WTC11 (cell line): ENCODE measurements around the gene RRP12. TPM values are rescaled to one million over a fixed set of nuclear protein-coding genes. Genes with fewer than 3 reads are reported as not detected.
A peak's percentile ranks its signal among the peaks of the same experiment; 100 is the strongest.

Experiments used
- ATAC-seq: fragments of 200-7000 bp; cut with Tn5 transposase; 2 replicates; pipeline ENCODE4 v1.10.0; 2021; ENCODE audit warnings: mild to moderate bottlenecking, moderate library complexity
- CTCF ChIA-PET: fragments of 300-600 bp; sonication (Branson Sonifier 250); formaldehyde crosslinking; loops from one replicate; lab custom pipeline; 2021; ENCODE audit warnings: antibody characterized with exemption; lab: Charles Lee
- POLR2A ChIA-PET: fragments of 350-600 bp; sonication (Branson Sonifier 250); formaldehyde crosslinking; loops from one replicate; lab custom pipeline; 2021; ENCODE audit warnings: antibody characterized with exemption; lab: Charles Lee
- DNase-seq: peaks from one replicate; pipeline ENCODE4 v3.0.0; 2021; ENCODE audit warnings: low spot score
- H3K27ac Mint-ChIP-seq: 2 replicates; pipeline ENCODE4 v1.8.0; 2021; ENCODE audit warnings: mixed read lengths
- H3K27me3 Mint-ChIP-seq: 2 replicates; pipeline ENCODE4 v1.8.0; 2021; ENCODE audit warnings: low read depth, mild to moderate bottlenecking, moderate library complexity, mixed read lengths
- H3K36me3 Mint-ChIP-seq: 2 replicates; pipeline ENCODE4 v1.8.0; 2021; ENCODE audit warnings: mixed read lengths
- H3K4me1 Mint-ChIP-seq: 2 replicates; pipeline ENCODE4 v1.8.0; 2022; ENCODE audit warnings: mixed read lengths
- H3K4me3 Mint-ChIP-seq: 2 replicates; pipeline ENCODE4 v1.8.0; 2021; ENCODE audit warnings: mild to moderate bottlenecking, moderate library complexity, mixed read lengths
- H3K9me3 Mint-ChIP-seq: 2 replicates; pipeline ENCODE4 v1.8.0; 2021; ENCODE audit warnings: mixed read lengths
- CREM ChIP-seq: sonication (generic); formaldehyde crosslinking; IDR thresholded peaks from 2 replicates; pipeline ENCODE4 v1.8.1; 2022; ENCODE audit warnings: mild to moderate bottlenecking, missing genetic modification reagents, moderate library complexity
- FOXK1 ChIP-seq: sonication (generic); formaldehyde crosslinking; IDR thresholded peaks from 2 replicates; pipeline ENCODE4 v1.8.0; 2022; ENCODE audit warnings: mild to moderate bottlenecking, moderate library complexity, missing genetic modification reagents
- FOXP1 ChIP-seq: sonication (generic); formaldehyde crosslinking; IDR thresholded peaks from 2 replicates; pipeline ENCODE4 v1.8.0; 2022; ENCODE audit warnings: missing genetic modification reagents, mild to moderate bottlenecking, moderate library complexity, borderline replicate concordance
- GABPB1 ChIP-seq: sonication (generic); formaldehyde crosslinking; IDR thresholded peaks from 2 replicates; pipeline ENCODE4 v1.8.1; 2023; ENCODE audit warnings: mild to moderate bottlenecking, missing genetic modification reagents
- KAT7 ChIP-seq: sonication (generic); formaldehyde crosslinking; IDR thresholded peaks from 2 replicates; pipeline ENCODE4 v1.8.1; 2023; ENCODE audit warnings: missing genetic modification reagents, mild to moderate bottlenecking, borderline replicate concordance
- MYBL2 ChIP-seq: sonication (generic); formaldehyde crosslinking; IDR thresholded peaks from 2 replicates; pipeline ENCODE4 v1.8.1; 2023; ENCODE audit warnings: mild to moderate bottlenecking, moderate library complexity, missing genetic modification reagents
- NFATC4 ChIP-seq: fragments of 250-450 bp; sonication (Bioruptor Pico); IDR thresholded peaks from 2 replicates; pipeline ENCODE4 v1.9.0; 2021; ENCODE audit warnings: mild to moderate bottlenecking
- NFE2L1 ChIP-seq: sonication (generic); formaldehyde crosslinking; IDR thresholded peaks from 2 replicates; pipeline ENCODE4 v1.8.1; 2023; ENCODE audit warnings: missing genetic modification reagents
- NR1H2 ChIP-seq: sonication (generic); formaldehyde crosslinking; IDR thresholded peaks from 2 replicates; pipeline ENCODE4 v1.9.0; 2021; ENCODE audit warnings: mild to moderate bottlenecking, moderate library complexity, missing genetic modification reagents
- NR2C2 ChIP-seq: sonication (generic); formaldehyde crosslinking; IDR thresholded peaks from 2 replicates; pipeline ENCODE4 v1.8.0; 2022; ENCODE audit warnings: mild to moderate bottlenecking, missing genetic modification reagents
- OVOL2 ChIP-seq: fragments of 250-450 bp; sonication (Bioruptor Pico); IDR thresholded peaks from 2 replicates; pipeline ENCODE4 v1.9.0; 2021; ENCODE audit warnings: mild to moderate bottlenecking, borderline replicate concordance
- RELA ChIP-seq: sonication (generic); formaldehyde crosslinking; IDR thresholded peaks from 2 replicates; pipeline ENCODE4 v1.8.1; 2022; ENCODE audit warnings: missing genetic modification reagents, mild to moderate bottlenecking, borderline replicate concordance
- SMAD3 ChIP-seq: sonication (generic); formaldehyde crosslinking; IDR thresholded peaks from 2 replicates; pipeline ENCODE4 v1.8.0; 2022; ENCODE audit warnings: missing genetic modification reagents, mild to moderate bottlenecking, borderline replicate concordance
- SP1 ChIP-seq: sonication (generic); formaldehyde crosslinking; conservative IDR thresholded peaks from 2 replicates; pipeline ENCODE4 v1.8.1; 2022; ENCODE audit warnings: missing genetic modification reagents
- ZBTB21 ChIP-seq: sonication (generic); formaldehyde crosslinking; IDR thresholded peaks from 2 replicates; pipeline ENCODE4 v1.8.1; 2023; ENCODE audit warnings: mild to moderate bottlenecking, missing genetic modification reagents, borderline replicate concordance
- ZNF416 ChIP-seq: fragments of 250-450 bp; sonication (Bioruptor Pico); IDR thresholded peaks from 2 replicates; pipeline ENCODE4 v1.9.0; 2021; ENCODE audit warnings: mild to moderate bottlenecking, inconsistent platforms
- total RNA-seq: library from RNA; stranded (reverse); gene quantifications from 3 replicates; pipeline ENCODE4 v1.2.3, GENCODE V29; 2021
- TF ChIP-seq, protein P1 (sequence below): sonication (generic); formaldehyde crosslinking; conservative IDR thresholded peaks from 2 replicates; pipeline ENCODE4 v1.8.1; 2022; ENCODE audit warnings: mild to moderate bottlenecking, missing genetic modification reagents
- TF ChIP-seq, protein P2 (sequence below): fragments of 250-450 bp; sonication (Bioruptor Pico); IDR thresholded peaks from 2 replicates; pipeline ENCODE4 v1.9.0; 2021; ENCODE audit warnings: mild to moderate bottlenecking
- TF ChIP-seq, protein P3 (sequence below): sonication (generic); formaldehyde crosslinking; IDR thresholded peaks from 2 replicates; pipeline ENCODE4 v1.8.1; 2022; ENCODE audit warnings: mild to moderate bottlenecking, missing genetic modification reagents, moderate library complexity, borderline replicate concordance
- TF ChIP-seq, protein P4 (sequence below): fragments of 250-450 bp; sonication (Bioruptor Pico); IDR thresholded peaks from 2 replicates; pipeline ENCODE4 v1.9.0; 2021; ENCODE audit warnings: mild to moderate bottlenecking, borderline replicate concordance
- TF ChIP-seq, protein P5 (sequence below): sonication (generic); formaldehyde crosslinking; conservative IDR thresholded peaks from 2 replicates; pipeline ENCODE4 v1.8.1; 2023; ENCODE audit warnings: mild to moderate bottlenecking, low read depth, missing genetic modification reagents, moderate library complexity

Gene RRP12
- total RNA-seq, 1 experiment from 2014 or later = 56.6 TPM

DNA sequence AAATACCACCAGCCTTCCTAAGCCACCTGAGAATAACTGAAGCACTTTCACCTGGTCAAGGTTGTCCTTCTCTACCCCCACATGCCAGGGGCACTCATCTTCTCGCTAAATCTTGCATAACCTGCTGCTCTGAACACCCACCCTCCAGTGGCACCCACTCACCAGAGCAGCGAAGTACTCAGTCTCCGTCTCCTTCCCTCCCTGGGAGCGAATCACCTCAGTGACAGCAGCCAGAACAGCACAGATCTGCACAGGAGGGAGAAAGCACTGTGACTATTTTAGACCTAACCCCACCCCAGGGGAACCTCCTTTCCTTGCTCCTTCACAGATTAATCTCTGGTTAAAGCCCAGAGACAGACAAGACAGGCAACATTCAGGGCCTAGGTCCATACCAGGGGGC is 5.1 kb downstream of the RRP12 start (continued):
- TF ChIP-seq, protein P1, sequence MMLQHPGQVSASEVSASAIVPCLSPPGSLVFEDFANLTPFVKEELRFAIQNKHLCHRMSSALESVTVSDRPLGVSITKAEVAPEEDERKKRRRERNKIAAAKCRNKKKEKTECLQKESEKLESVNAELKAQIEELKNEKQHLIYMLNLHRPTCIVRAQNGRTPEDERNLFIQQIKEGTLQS (CRISPR knock-in tag) = no peak
- TF ChIP-seq ZBTB21 (CRISPR knock-in tag) = no peak
- no peak for TF ChIP-seq KAT7
- no peak for TF ChIP-seq CREM (CRISPR knock-in tag)
- TF ChIP-seq NFATC4 (CRISPR knock-in tag) = no peak
- TF ChIP-seq, protein P2, sequence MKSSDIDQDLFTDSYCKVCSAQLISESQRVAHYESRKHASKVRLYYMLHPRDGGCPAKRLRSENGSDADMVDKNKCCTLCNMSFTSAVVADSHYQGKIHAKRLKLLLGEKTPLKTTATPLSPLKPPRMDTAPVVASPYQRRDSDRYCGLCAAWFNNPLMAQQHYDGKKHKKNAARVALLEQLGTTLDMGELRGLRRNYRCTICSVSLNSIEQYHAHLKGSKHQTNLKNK (CRISPR knock-in tag) = no peak
- TF ChIP-seq, protein P3, sequence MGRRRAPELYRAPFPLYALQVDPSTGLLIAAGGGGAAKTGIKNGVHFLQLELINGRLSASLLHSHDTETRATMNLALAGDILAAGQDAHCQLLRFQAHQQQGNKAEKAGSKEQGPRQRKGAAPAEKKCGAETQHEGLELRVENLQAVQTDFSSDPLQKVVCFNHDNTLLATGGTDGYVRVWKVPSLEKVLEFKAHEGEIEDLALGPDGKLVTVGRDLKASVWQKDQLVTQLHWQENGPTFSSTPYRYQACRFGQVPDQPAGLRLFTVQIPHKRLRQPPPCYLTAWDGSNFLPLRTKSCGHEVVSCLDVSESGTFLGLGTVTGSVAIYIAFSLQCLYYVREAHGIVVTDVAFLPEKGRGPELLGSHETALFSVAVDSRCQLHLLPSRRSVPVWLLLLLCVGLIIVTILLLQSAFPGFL = no peak
- TF ChIP-seq NR2C2 (CRISPR knock-in tag) = no peak

DNA sequence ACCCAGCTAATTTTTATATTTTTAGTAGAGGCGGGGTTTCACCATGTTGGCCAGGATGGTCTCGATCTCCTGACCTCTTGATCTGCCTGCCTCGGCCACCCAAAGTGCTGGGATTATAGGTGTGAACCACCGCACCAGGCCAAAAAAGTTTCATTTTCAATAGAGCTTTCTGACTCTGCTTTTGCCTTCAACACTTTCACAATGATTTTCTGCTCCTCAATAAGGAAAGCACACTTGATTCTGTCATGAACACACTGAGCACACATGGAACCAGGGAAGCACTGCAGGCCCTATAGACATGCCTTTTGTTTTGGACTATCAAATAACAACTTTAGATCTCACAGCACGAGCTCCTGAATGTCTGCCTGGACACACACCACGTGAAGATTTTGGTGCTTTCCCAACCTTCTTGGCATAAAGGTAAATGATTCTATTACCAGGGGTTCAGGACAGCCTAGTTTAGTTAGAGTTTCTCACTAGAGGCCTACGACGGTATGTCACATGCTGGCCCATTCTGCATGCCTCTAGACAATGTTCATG is 8.0 kb downstream of the RRP12 start:
- POLR2A ChIA-PET = no interaction called here
- H3K4me1 Mint-ChIP-seq = no peaks in the 10 kb centered on the region
- peaks cover 60% of the 10 kb centered on the region for H3K36me3 Mint-ChIP-seq

More for the DNA sequence above, 8.0 kb downstream of the RRP12 start:
- Mint-ChIP-seq H3K9me3 (0 out of 2 replicates have a peak, but pooled peaks cover 3% of the 10 kb centered on the region), H3K27ac (peak overlapping the region; percentile 9; the same call in 1 of the 2 replicates), H3K27me3 (no peaks in the 10 kb centered on the region), H3K4me3 (no peak overlapping the region)
- CTCF ChIA-PET = no interaction called here
- ATAC-seq (no peak), DNase-seq (no peak)
- TF ChIP-seq RELA (CRISPR knock-in tag) = no peak
- no peak for TF ChIP-seq SP1 (CRISPR knock-in tag)
- no peak for TF ChIP-seq FOXP1 (CRISPR knock-in tag)
- no peak for TF ChIP-seq NR1H2
- TF ChIP-seq CREM (CRISPR knock-in tag) = no peak
- TF ChIP-seq, protein P4, sequence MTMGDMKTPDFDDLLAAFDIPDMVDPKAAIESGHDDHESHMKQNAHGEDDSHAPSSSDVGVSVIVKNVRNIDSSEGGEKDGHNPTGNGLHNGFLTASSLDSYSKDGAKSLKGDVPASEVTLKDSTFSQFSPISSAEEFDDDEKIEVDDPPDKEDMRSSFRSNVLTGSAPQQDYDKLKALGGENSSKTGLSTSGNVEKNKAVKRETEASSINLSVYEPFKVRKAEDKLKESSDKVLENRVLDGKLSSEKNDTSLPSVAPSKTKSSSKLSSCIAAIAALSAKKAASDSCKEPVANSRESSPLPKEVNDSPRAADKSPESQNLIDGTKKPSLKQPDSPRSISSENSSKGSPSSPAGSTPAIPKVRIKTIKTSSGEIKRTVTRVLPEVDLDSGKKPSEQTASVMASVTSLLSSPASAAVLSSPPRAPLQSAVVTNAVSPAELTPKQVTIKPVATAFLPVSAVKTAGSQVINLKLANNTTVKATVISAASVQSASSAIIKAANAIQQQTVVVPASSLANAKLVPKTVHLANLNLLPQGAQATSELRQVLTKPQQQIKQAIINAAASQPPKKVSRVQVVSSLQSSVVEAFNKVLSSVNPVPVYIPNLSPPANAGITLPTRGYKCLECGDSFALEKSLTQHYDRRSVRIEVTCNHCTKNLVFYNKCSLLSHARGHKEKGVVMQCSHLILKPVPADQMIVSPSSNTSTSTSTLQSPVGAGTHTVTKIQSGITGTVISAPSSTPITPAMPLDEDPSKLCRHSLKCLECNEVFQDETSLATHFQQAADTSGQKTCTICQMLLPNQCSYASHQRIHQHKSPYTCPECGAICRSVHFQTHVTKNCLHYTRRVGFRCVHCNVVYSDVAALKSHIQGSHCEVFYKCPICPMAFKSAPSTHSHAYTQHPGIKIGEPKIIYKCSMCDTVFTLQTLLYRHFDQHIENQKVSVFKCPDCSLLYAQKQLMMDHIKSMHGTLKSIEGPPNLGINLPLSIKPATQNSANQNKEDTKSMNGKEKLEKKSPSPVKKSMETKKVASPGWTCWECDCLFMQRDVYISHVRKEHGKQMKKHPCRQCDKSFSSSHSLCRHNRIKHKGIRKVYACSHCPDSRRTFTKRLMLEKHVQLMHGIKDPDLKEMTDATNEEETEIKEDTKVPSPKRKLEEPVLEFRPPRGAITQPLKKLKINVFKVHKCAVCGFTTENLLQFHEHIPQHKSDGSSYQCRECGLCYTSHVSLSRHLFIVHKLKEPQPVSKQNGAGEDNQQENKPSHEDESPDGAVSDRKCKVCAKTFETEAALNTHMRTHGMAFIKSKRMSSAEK (CRISPR knock-in tag) = no peak
- no peak for TF ChIP-seq FOXK1 (CRISPR knock-in tag)
- TF ChIP-seq MYBL2 = no peak
- TF ChIP-seq ZNF416 (CRISPR knock-in tag) = no peak
- TF ChIP-seq, protein P5, sequence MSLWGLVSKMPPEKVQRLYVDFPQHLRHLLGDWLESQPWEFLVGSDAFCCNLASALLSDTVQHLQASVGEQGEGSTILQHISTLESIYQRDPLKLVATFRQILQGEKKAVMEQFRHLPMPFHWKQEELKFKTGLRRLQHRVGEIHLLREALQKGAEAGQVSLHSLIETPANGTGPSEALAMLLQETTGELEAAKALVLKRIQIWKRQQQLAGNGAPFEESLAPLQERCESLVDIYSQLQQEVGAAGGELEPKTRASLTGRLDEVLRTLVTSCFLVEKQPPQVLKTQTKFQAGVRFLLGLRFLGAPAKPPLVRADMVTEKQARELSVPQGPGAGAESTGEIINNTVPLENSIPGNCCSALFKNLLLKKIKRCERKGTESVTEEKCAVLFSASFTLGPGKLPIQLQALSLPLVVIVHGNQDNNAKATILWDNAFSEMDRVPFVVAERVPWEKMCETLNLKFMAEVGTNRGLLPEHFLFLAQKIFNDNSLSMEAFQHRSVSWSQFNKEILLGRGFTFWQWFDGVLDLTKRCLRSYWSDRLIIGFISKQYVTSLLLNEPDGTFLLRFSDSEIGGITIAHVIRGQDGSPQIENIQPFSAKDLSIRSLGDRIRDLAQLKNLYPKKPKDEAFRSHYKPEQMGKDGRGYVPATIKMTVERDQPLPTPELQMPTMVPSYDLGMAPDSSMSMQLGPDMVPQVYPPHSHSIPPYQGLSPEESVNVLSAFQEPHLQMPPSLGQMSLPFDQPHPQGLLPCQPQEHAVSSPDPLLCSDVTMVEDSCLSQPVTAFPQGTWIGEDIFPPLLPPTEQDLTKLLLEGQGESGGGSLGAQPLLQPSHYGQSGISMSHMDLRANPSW (CRISPR knock-in tag) = no peak
- TF ChIP-seq OVOL2 = no peak
- TF ChIP-seq NFE2L1 (CRISPR knock-in tag) = no peak
- no peak for TF ChIP-seq GABPB1 (CRISPR knock-in tag)
- TF ChIP-seq SMAD3 (CRISPR knock-in tag) = no peak
- TF ChIP-seq KAT7 = no peak
